Parathyroid adenoma (tissue), 2 donors: ENCODE results near the gene RNASEH2B.

Experiments used
- H2AFZ ChIP-seq: fragments of 300-600 bp; sonication (generic); one replicate; pipeline ENCODE4 v1.7.0; 2017; ENCODE audit warnings: antibody characterized with exemption, mild to moderate bottlenecking
- H3K27ac ChIP-seq: fragments of 300-600 bp; sonication (generic); one replicate; pipeline ENCODE4 v1.7.0; 2017
- H3K27me3 ChIP-seq: fragments of 300-600 bp; sonication (generic); one replicate; pipeline ENCODE4 v1.7.0; 2017; ENCODE audit warnings: low read length; ENCODE audit not compliant: control insufficient read depth, insufficient read depth
- H3K36me3 ChIP-seq: fragments of 300-600 bp; sonication (generic); one replicate; pipeline ENCODE4 v1.7.0; 2017; ENCODE audit warnings: low read length; ENCODE audit not compliant: control insufficient read depth, insufficient read depth
- H3K4me1 ChIP-seq: fragments of 300-600 bp; sonication (generic); one replicate; pipeline ENCODE4 v1.7.0; 2017; ENCODE audit warnings: control low read depth
- H3K4me2 ChIP-seq: fragments of 300-600 bp; sonication (generic); one replicate; pipeline ENCODE4 v1.7.0; 2017; ENCODE audit warnings: low read length
- H3K4me3 ChIP-seq: fragments of 300-600 bp; sonication (generic); one replicate; pipeline ENCODE4 v1.7.0; 2017; ENCODE audit warnings: low read depth, low read length
- H3K79me2 ChIP-seq: fragments of 300-600 bp; sonication (generic); one replicate; pipeline ENCODE4 v1.7.0; 2017; ENCODE audit warnings: control low read depth
- H3K9ac ChIP-seq: fragments of 300-600 bp; sonication (generic); one replicate; pipeline ENCODE4 v1.7.0; 2017; ENCODE audit warnings: mild to moderate bottlenecking
- H3K9me3 ChIP-seq: fragments of 300-600 bp; sonication (generic); one replicate; pipeline ENCODE4 v1.7.0; 2017; ENCODE audit warnings: low read length; ENCODE audit not compliant: control insufficient read depth
- CTCF ChIP-seq: fragments of 300-600 bp; sonication (generic); IDR thresholded peaks from one replicate; pipeline ENCODE4 v1.7.0; 2017; ENCODE audit warnings: antibody characterized with exemption, mild to moderate bottlenecking
- donor health status: primary hyperparathyroidism.

RNASEH2B gene

DNA sequence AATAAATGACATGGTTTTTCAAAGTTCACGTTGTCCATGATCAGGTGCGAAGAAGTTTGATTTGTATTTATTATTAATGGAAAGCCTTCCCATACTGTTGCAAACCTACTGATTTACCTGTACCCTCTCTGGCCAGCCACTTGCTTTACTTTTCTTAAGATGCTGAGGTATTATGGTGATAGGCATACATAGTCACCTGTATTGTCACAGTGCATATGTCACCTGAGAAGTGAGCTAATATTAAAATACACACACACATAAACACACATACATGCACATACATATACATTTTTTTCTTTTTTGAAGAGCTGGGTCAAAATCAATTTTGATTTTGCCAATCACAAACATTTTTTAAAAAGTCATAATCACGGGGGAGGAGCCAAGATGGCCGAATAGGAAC lies 72.1 kb downstream of the RNASEH2B start:
- Histone ChIP-seq H3K9ac (no peak overlapping the region), H2AFZ (no peak overlapping the region), H3K4me3 (no peak overlapping the region), H3K4me1 (no peaks in the 10 kb centered on the region), H3K27me3 (no peaks in the 10 kb centered on the region), H3K9me3 (no peaks in the 10 kb centered on the region), H3K36me3 (no peaks in the 10 kb centered on the region), H3K4me2 (no peak overlapping the region), H3K79me2 (no peaks in the 10 kb centered on the region), H3K27ac (no peak overlapping the region)
- TF ChIP-seq CTCF, result no peak

GRCh38 chr13:50989476-50989875 lies 79.9 kb downstream of the RNASEH2B start:
- no peaks in the 10 kb centered on the region for H3K79me2 ChIP-seq

GRCh38 chr13:50990065-50990817 lies 80.7 kb downstream of the RNASEH2B start:
- no peak overlapping the region for H2AFZ ChIP-seq
- H3K36me3 ChIP-seq, result no peaks in the 10 kb centered on the region
- TF ChIP-seq CTCF, result no peak
- H3K4me3 ChIP-seq, result no peak overlapping the region
- no peaks in the 10 kb centered on the region for H3K4me1 ChIP-seq
- no peak overlapping the region for H3K9ac ChIP-seq
- H3K27me3 ChIP-seq, result no peaks in the 10 kb centered on the region
- H3K79me2 ChIP-seq, result no peaks in the 10 kb centered on the region
- H3K27ac ChIP-seq, result no peak overlapping the region
- H3K9me3 ChIP-seq, result no peaks in the 10 kb centered on the region
- H3K4me2 ChIP-seq, result no peak overlapping the region

More at GRCh38 chr13:50989476-50989875, 79.9 kb downstream of the RNASEH2B start:
- no peaks in the 10 kb centered on the region for H3K36me3 ChIP-seq
- no peaks in the 10 kb centered on the region for H3K9me3 ChIP-seq
- H3K4me1 ChIP-seq, result no peaks in the 10 kb centered on the region
- H3K4me3 ChIP-seq, result no peak overlapping the region
- no peak overlapping the region for H3K27ac ChIP-seq
- H3K27me3 ChIP-seq, result no peaks in the 10 kb centered on the region
- no peak overlapping the region for H2AFZ ChIP-seq
- TF ChIP-seq CTCF, result no peak
- no peak overlapping the region for H3K4me2 ChIP-seq
- no peak overlapping the region for H3K9ac ChIP-seq

GRCh38 chr13:50990818-50991506 lies 81.4 kb downstream of the RNASEH2B start:
- no peak overlapping the region for H3K27ac ChIP-seq
- H3K9ac ChIP-seq, result no peak overlapping the region
- no peaks in the 10 kb centered on the region for H3K4me1 ChIP-seq
- H3K27me3 ChIP-seq, result no peaks in the 10 kb centered on the region
- H3K4me3 ChIP-seq, result no peak overlapping the region
- H3K4me2 ChIP-seq, result no peak overlapping the region
- no peaks in the 10 kb centered on the region for H3K36me3 ChIP-seq
- no peaks in the 10 kb centered on the region for H3K79me2 ChIP-seq
- TF ChIP-seq CTCF, result no peak
- H2AFZ ChIP-seq, result no peak overlapping the region
- H3K9me3 ChIP-seq, result no peaks in the 10 kb centered on the region
